H54 (cell line): ENCODE results near the gene EFNA5.
A peak's percentile ranks its signal among the peaks of the same experiment; 100 is the strongest.

Experiments used
- DNase-seq: peaks from one replicate; pipeline ENCODE4 v3.0.0; 2011; ENCODE audit warnings: low spot score, mixed read lengths; ENCODE audit not compliant: insufficient read length
- FAIRE-seq: peaks from 3 replicates; lab custom pipeline; 2011; peaks lifted over from hg19 to GRCh38; lab: Jason Lieb, UNC
- POLR2A ChIP-seq: IDR thresholded peaks from 2 replicates; pipeline ENCODE4 v1.6.1; 2011; ENCODE audit warnings: low read depth, mild to moderate bottlenecking, low read length

The EFNA5 gene

GRCh38 chr5:107670932-107671741 lies at the start of gene EFNA5:
EFNA5 (minus strand) TSS chr5:107670937.
- TF ChIP-seq POLR2A = 0 out of 2 replicates have a peak, but pooled peaks have one; percentile 8
- DNase-seq (peak; percentile 27), FAIRE-seq (no peak)

GRCh38 chr5:107719034-107719606 lies 48.4 kb upstream of the EFNA5 start:
- DNase-seq (no peak), FAIRE-seq (no peak)
- TF ChIP-seq POLR2A = no peak

DNA sequence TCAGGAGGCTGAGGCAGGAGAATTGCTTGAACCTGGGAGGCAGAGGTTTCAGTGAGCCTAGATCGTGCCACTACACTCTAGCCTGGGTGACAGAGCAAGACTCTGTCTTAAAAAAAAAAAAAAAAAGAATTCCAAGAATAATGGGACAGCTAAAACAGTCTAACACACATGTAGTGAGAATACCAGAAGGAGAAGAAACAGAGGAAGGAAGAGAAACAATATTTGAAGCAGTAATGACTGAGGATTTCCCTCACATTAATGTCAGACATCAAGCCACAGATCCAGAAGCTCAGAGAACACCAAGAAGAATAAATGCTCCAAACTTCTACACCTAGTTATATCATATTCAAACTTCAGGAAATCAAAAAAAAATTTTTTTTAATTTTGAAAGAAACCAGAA lies 47.1 kb upstream of the EFNA5 start:
- DNase-seq = no peak
- no peak for FAIRE-seq

GRCh38 chr5:107713228-107713627 lies 42.5 kb upstream of the EFNA5 start:
- TF ChIP-seq POLR2A = no peak
- no peak for DNase-seq
- no peak for FAIRE-seq

More for the DNA sequence above, 47.1 kb upstream of the EFNA5 start:
- no peak for TF ChIP-seq POLR2A

GRCh38 chr5:107712359-107712870 lies 41.7 kb upstream of the EFNA5 start:
- no peak for FAIRE-seq
- TF ChIP-seq POLR2A = no peak

GRCh38 chr5:107705402-107706014 lies 34.8 kb upstream of the EFNA5 start:
- DNase-seq = no peak
- no peak for TF ChIP-seq POLR2A
- FAIRE-seq = peak; percentile 66

More at GRCh38 chr5:107712359-107712870, 41.7 kb upstream of the EFNA5 start:
- DNase-seq = no peak

- FAIRE-seq (no peak), DNase-seq (no peak)
- no peak for TF ChIP-seq POLR2A
These were observed 34.1 kb upstream of the EFNA5 start for GRCh38 chr5:107704681-107705401.

- no peak for FAIRE-seq
- no peak for TF ChIP-seq POLR2A
- DNase-seq = no peak
These were observed 29.7 kb upstream of the EFNA5 start for GRCh38 chr5:107700481-107700880.

- no peak for TF ChIP-seq POLR2A
- FAIRE-seq (peak; percentile 20), DNase-seq (no peak)
These were observed 28.7 kb upstream of the EFNA5 start for GRCh38 chr5:107699425-107699824.

DNA sequence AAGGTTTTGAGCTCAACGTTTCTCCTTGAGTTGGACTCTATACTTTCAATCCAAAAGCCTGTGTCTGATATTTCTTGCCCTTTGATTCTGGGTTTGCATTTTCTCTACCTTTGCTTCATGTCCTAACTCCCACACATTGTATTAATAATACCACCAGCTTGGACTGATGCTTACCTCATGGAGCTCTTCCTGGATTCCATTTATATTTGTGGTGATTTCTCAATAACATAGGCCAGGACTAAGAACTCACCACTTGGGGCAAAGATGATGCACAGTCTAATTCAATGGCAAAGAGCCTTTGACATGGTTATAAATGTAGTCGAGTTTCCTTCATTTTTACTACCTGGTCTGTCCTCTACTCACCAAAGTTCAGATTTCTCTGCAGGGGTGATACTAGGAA lies 27.5 kb upstream of the EFNA5 start:
- no peak for TF ChIP-seq POLR2A

DNA sequence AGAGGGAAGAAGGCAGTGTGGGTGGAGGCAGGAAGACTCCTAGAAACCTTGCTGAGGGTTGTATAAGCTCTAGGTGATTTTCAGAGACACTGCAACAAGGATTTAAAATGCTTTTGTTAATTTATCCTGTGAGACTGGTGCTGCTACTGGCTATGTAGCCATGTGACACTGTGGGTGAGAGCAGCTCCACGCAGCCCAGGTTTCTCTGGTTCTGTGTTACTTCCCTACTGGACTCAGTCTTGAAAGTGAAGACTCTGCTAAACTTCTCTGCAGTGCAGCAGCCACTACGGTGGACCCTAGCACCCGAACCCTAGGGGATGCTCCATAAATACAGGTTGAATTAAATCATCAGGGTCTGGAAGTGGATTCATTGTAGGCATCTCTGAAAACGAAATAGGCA lies 25.8 kb upstream of the EFNA5 start:
- TF ChIP-seq POLR2A = no peak
- DNase-seq (no peak), FAIRE-seq (no peak)

More for the DNA sequence above, 27.5 kb upstream of the EFNA5 start:
- no peak for DNase-seq
- FAIRE-seq = no peak

DNA sequence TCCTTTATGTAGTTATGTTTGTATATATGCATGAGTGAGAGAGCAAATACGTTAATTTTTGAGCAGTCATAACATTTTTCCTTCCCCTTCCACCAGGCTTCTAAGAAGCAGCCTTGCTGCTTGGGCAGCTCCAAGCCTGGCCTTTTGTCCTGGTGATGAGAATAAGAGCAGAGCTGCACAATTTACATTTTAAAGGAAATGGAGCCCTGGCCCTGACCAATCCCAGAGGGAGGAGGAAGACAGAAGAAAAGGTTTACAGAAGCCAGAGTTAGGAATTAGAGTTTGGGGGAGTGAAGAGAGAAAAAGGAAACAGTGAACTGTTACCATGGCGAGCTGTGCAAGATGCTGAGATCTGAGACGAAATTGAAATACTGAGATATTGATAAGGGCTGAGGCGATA lies 25.3 kb upstream of the EFNA5 start:
- FAIRE-seq (no peak), DNase-seq (no peak)
- TF ChIP-seq POLR2A = no peak

- FAIRE-seq = no peak
- no peak for DNase-seq
- TF ChIP-seq POLR2A = no peak
These were observed 17.2 kb upstream of the EFNA5 start for GRCh38 chr5:107687937-107688336.
